K562 (cell line): ENCODE measurements around the gene AQP6. TPM values are rescaled to one million over a fixed set of nuclear protein-coding genes. Genes with fewer than 3 reads are reported as not detected.

Source experiments
- ATAC-seq: fragments of 200-7000 bp; cut with Tn5 transposase; 3 replicates; pipeline ENCODE4 v1.9.1; 2020; ENCODE audit warnings: moderate library complexity
- BruUV-seq: library from RNA; stranded (reverse); fragments of 400-500 nt; replicated peaks from 2 replicates; lab custom pipeline; 2021; lab: Mats Ljungman, UMichigan
- CTCF ChIA-PET: fragments of 300-600 bp; formaldehyde crosslinking; extraction: SDS; loops from one replicate; lab custom pipeline; 2021; ENCODE audit warnings: low intra/inter-chr PET ratio; lab: Yijun Ruan, JAX
- POLR2A ChIA-PET: fragments of 300-600, 350-650 bp; sonication (Branson Sonifier 250); formaldehyde crosslinking; extraction: SDS; loops from one replicate; lab custom pipeline; 2021; ENCODE audit warnings: antibody characterized with exemption, inconsistent platforms; lab: Yijun Ruan, JAX
- DNase-seq, 4 experiments: peaks; one replicate each; pipeline versions ENCODE4 v3.0.0 to v3.0.0-alpha.2; 2011 to 2018; ENCODE audit warnings: low spot score in 3 of 4, mixed read lengths in 3 of 4; ENCODE audit errors: extremely low read depth in 1 of 4
- FAIRE-seq: peaks from 2 replicates; lab custom pipeline; 2011; peaks lifted over from hg19 to GRCh38; lab: Jason Lieb, UNC
- H2AFZ ChIP-seq: 2 replicates; pipeline ENCODE4 v1.6.0; 2011; ENCODE audit warnings: low read depth, low read length, control low read depth, inconsistent platforms
- H3K27ac ChIP-seq: fragments of 200-600 bp; 3 replicates; pipeline ENCODE4 v1.8.0; 2011; ENCODE audit warnings: low read depth, mild to moderate bottlenecking, control low read depth, inconsistent platforms, low read length, moderate library complexity, mixed read lengths; ENCODE audit errors: extremely low read depth
- H3K27me3 ChIP-seq, 2 experiments: fragments of 300-600 bp in 1 of 2; 2 replicates in 1 of 2; 3 replicates in 1 of 2; pipeline versions ENCODE4 v1.6.0 to v1.8.0; 2011; ENCODE audit warnings: inconsistent platforms in 2 of 2, low read length in 2 of 2, mild to moderate bottlenecking in 1 of 2, mixed read lengths in 1 of 2, moderate library complexity in 1 of 2; ENCODE audit not compliant: control insufficient read depth in 2 of 2, insufficient read depth in 2 of 2
- H3K36me3 ChIP-seq: fragments of 300-600 bp; 3 replicates; pipeline ENCODE4 v1.8.0; 2011; ENCODE audit warnings: mild to moderate bottlenecking, low read length, inconsistent platforms; ENCODE audit not compliant: control insufficient read depth, insufficient read depth
- H3K4me1 ChIP-seq, 2 experiments: fragments of 200-600 bp in 1 of 2; replicated peaks in 1 of 2; 2 replicates in 1 of 2; 3 replicates in 1 of 2; pipeline versions ENCODE4 v1.5.1 to v1.8.0; 2011; ENCODE audit warnings: inconsistent platforms in 2 of 2, low read length in 2 of 2, mild to moderate bottlenecking in 1 of 2, mixed read lengths in 1 of 2, moderate library complexity in 1 of 2; ENCODE audit not compliant: control insufficient read depth in 2 of 2, insufficient read depth in 2 of 2
- H3K4me2 ChIP-seq: 2 replicates; pipeline ENCODE4 v1.6.1; 2011; ENCODE audit warnings: low read length, control low read depth, inconsistent platforms, mixed read lengths; ENCODE audit not compliant: insufficient read depth
- H3K4me3 ChIP-seq: fragments of 200-600 bp; sonication (generic), shearing (Covaris generic); 2 replicates; pipeline ENCODE4 v1.5.1; 2016; ENCODE audit warnings: control low read depth, inconsistent platforms
- H3K79me2 ChIP-seq: fragments of 200-600 bp; 3 replicates; pipeline ENCODE4 v1.8.0; 2011; ENCODE audit warnings: low read length, inconsistent platforms; ENCODE audit not compliant: control insufficient read depth, insufficient read depth
- H3K9ac ChIP-seq, 2 experiments: 2 replicates each; pipeline versions ENCODE4 v1.6.0 to v1.6.1; 2011; ENCODE audit warnings: low read depth in 2 of 2, low read length in 2 of 2, control low read depth in 1 of 2, inconsistent platforms in 1 of 2, mild to moderate bottlenecking in 1 of 2, mixed read lengths in 1 of 2; ENCODE audit not compliant: insufficient read depth in 1 of 2
- H3K9me1 ChIP-seq: one replicate; pipeline ENCODE4 v1.6.0; 2011; ENCODE audit warnings: inconsistent platforms, mild to moderate bottlenecking, low read length, moderate library complexity; ENCODE audit not compliant: control insufficient read depth, insufficient read depth
- H3K9me3 ChIP-seq: replicated peaks from 2 replicates; pipeline ENCODE4 v1.5.1; 2011; ENCODE audit warnings: low read depth, low read length, inconsistent platforms; ENCODE audit not compliant: control insufficient read depth, insufficient read depth
- H4K20me1 ChIP-seq: replicated peaks from 2 replicates; pipeline ENCODE4 v1.6.1; 2011; ENCODE audit warnings: low read length, inconsistent platforms, mixed read lengths; ENCODE audit not compliant: control insufficient read depth, insufficient read depth
- ASH1L ChIP-seq: fragments of 450-650 bp; IDR thresholded peaks from 2 replicates; pipeline ENCODE4 v1.6.1; 2018; ENCODE audit warnings: borderline replicate concordance, mild to moderate bottlenecking, low read depth; ENCODE audit not compliant: partially characterized antibody
- BRF1 ChIP-seq: IDR thresholded peaks from 3 replicates; pipeline ENCODE4 v1.6.1; 2011; ENCODE audit warnings: borderline replicate concordance, mild to moderate bottlenecking; ENCODE audit not compliant: insufficient read length; ENCODE audit errors: extremely low read depth
- CHD4 ChIP-seq: fragments of 200-600 bp; sonication (generic); IDR thresholded peaks from 3 replicates; pipeline ENCODE4 v1.6.1; 2012; ENCODE audit warnings: low read depth, mild to moderate bottlenecking, mixed read lengths, low read length, inconsistent platforms; ENCODE audit not compliant: insufficient read depth, insufficient replicate concordance, poor library complexity, severe bottlenecking
- E2F8 ChIP-seq: fragments of 450-650 bp; IDR thresholded peaks from 2 replicates; pipeline ENCODE4 v1.7.1; 2018; ENCODE audit warnings: mild to moderate bottlenecking, low read depth; ENCODE audit not compliant: partially characterized antibody
- KDM1A ChIP-seq, 2 experiments: fragments of 450-650 bp; IDR thresholded peaks; 2 replicates each; pipeline ENCODE4 v1.6.1; 2016; ENCODE audit warnings: mild to moderate bottlenecking in 2 of 2
- MBD2 ChIP-seq: sonication (generic); IDR thresholded peaks from 2 replicates; pipeline ENCODE4 v1.6.1; 2016; ENCODE audit warnings: low read depth, borderline replicate concordance
- NCOA6 ChIP-seq: fragments of 450-650 bp; IDR thresholded peaks from 2 replicates; pipeline ENCODE4 v1.6.1; 2017; ENCODE audit warnings: mild to moderate bottlenecking
- OTX1 ChIP-seq: fragments of 450-650 bp; formaldehyde crosslinking; IDR thresholded peaks from 2 replicates; pipeline ENCODE4 v1.4.0; 2022; ENCODE audit warnings: mild to moderate bottlenecking
- SRSF9 ChIP-seq: fragments of 200-400 bp; formaldehyde crosslinking; IDR thresholded peaks from 2 replicates; pipeline ENCODE4 v1.6.1; 2017; ENCODE audit warnings: low read depth, low read length, borderline replicate concordance
- USF1 ChIP-seq: sonication (generic); formaldehyde crosslinking; IDR thresholded peaks from 2 replicates; pipeline ENCODE4 v1.9.0; 2022; ENCODE audit warnings: mild to moderate bottlenecking, missing genetic modification reagents
- ZEB2 ChIP-seq: fragments of 450-650 bp; IDR thresholded peaks from 2 replicates; pipeline ENCODE4 v1.6.1; 2016
- ZMIZ1 ChIP-seq, 2 experiments: fragments of 150-350 bp in 1 of 2; IDR thresholded peaks; 2 replicates each; pipeline ENCODE4 v1.6.1; 2012 to 2016; ENCODE audit warnings: low read depth in 2 of 2, low read length in 2 of 2, mild to moderate bottlenecking in 1 of 2, moderate library complexity in 1 of 2
- ZNF239 ChIP-seq: fragments of 250-450 bp; sonication (Bioruptor Pico); IDR thresholded peaks from 2 replicates; pipeline ENCODE4 v1.4.0; 2020; ENCODE audit warnings: mild to moderate bottlenecking
- ZNF24 ChIP-seq: fragments of 450-650 bp; IDR thresholded peaks from 2 replicates; pipeline ENCODE4 v1.6.1; 2016
- WGBS: fragments of 100-300 bp; shearing (Covaris generic); methylation state at CpG from one replicate; pipeline ENCODE4 v1.1.6; 2016; ENCODE audit warnings: low coverage, mixed read lengths; ENCODE audit not compliant: insufficient coverage; ENCODE audit errors: missing lambda C conversion rate; 5-methylcytosine and 5-hydroxymethylcytosine counted together
- in situ Hi-C: fragments of 300-500 bp; cut with MboI; formaldehyde crosslinking; loops from 4 replicates; pipeline ENCODE4 v1.15.0; 2018; ENCODE audit warnings: inconsistent platforms, mixed read lengths
- intact Hi-C: fragments of 100-400 bp; cut with micrococcal nuclease; formaldehyde crosslinking; loops from 2 replicates; pipeline ENCODE4 v1.14.2; 2022
- polyA plus RNA-seq, 8 experiments: library from polyadenylated mRNA; depleted of rRNA in 4 of 8; stranded (reverse) in 5 of 8; unstranded in 3 of 8; fragments of >200 nt; fragmentation: Nextera tagmentation in 2 of 8; fragmentation: Illumina TruSeq in 1 of 8; extraction: Ambion mirVana in 2 of 8; extraction: Trizol in 1 of 8; gene quantifications; 2 replicates each; pipeline versions ENCODE4 v1.2.1 to v1.2.3, GENCODE V29; 2011 to 2014; ENCODE audit warnings: inconsistent platforms in 1 of 8, missing spikeins in 1 of 8
- total RNA-seq, 7 experiments: library from RNA; depleted of rRNA in 6 of 7; stranded (reverse); fragments of >200 nt in 6 of 7; fragmentation: Illumina TruSeq in 2 of 7; extraction: Trizol in 2 of 7; gene quantifications; 2 replicates each; pipeline versions ENCODE4 v1.2.1 to v1.2.3, GENCODE V29; 2011 to 2021; ENCODE audit warnings: low replicate concordance in 1 of 7

AQP6 gene
- total and polyA plus RNA-seq, 9 of the 15 experiments (the other 6 are each of a cell fraction or from before 2014, with no cell fraction given), result 0.05 to 0.12 TPM; not detected in 7

GRCh38 chr12:49953961-49954846 lies 18.5 kb upstream of the AQP6 start:
- WGBS, result 28% methylated on average over 21 of the region's 21 CpGs
- intact Hi-C loops (no loop called here), in situ Hi-C loops (no loop called here)
- ATAC-seq, result peak; percentile 12; the same call in 1 of the 3 replicates
- peaks cover 0 to 25% of the 10 kb centered on the region in 2 experiments; a peak in 2 of 5 replicates for H3K4me1 ChIP-seq
- no peak overlapping the region for H2AFZ ChIP-seq
- no peak overlapping the region for H3K4me2 ChIP-seq
- ChIA-PET CTCF (interaction anchor here (0.7 kb wide), 1 partner anchor 22 kb away, joined by 7 read pairs; no protein-coding TSS in a partner anchor), POLR2A (interaction anchor here (0.7 to 0.9 kb wide), 3 partner anchors 15 to 529 kb away, joined by 3 to 4 read pairs (median 3); no protein-coding TSS in a partner anchor)
- peaks cover 11 to 47% of the 10 kb centered on the region in 2 experiments; a peak in 4 of 5 replicates for H3K27me3 ChIP-seq
- no peak for DNase-seq
- no peaks in the 10 kb centered on the region for H3K9me1 ChIP-seq
- H3K36me3 ChIP-seq, result no peaks in the 10 kb centered on the region
- 0 out of 4 replicates have a peak overlapping the region, but pooled peaks of 1 of the 2 experiments have one; percentile 31 for H3K9ac ChIP-seq
- no TSS peak for BruUV-seq
- no peaks in the 10 kb centered on the region for H3K9me3 ChIP-seq
- H3K27ac ChIP-seq, result no peak overlapping the region
- FAIRE-seq, result no peak
- no peaks in the 10 kb centered on the region for H3K79me2 ChIP-seq
- no peak overlapping the region for H3K4me3 ChIP-seq
- no peaks in the 10 kb centered on the region for H4K20me1 ChIP-seq
- TF ChIP-seq E2F8, result no peak
- TF ChIP-seq SRSF9, result no peak
- TF ChIP-seq OTX1 (CRISPR knock-in tag), result no peak
- no peak for TF ChIP-seq KDM1A (IDR thresholded peaks at IDR 0.05)
- peak; percentile 57 for TF ChIP-seq USF1
- TF ChIP-seq CHD4, result no peak
- no peak for TF ChIP-seq ZMIZ1 (IDR thresholded peaks at IDR 0.05; ENCODE audit: low read depth in 2 of 2, low read length in 2 of 2)
- no peak for TF ChIP-seq ZNF239 (CRISPR knock-in tag)
- no peak for TF ChIP-seq ZEB2
- TF ChIP-seq NCOA6, result no peak
- TF ChIP-seq MBD2, result no peak
- no peak for TF ChIP-seq BRF1
- no peak for TF ChIP-seq ASH1L
- TF ChIP-seq ZNF24, result no peak
